COLO668 (cell line): Measurements from ENCODE around the gene DDX6.

ENCODE experiments used
- DNase-seq: peaks from one replicate; lab custom pipeline; 2025; ENCODE audit not compliant: unreplicated experiment; lab: John Stamatoyannopoulos, UW

DDX6 gene

GRCh38 chr11:118705791-118706545 lies 85.0 kb downstream of the DDX6 start:
- no peak for DNase-seq

GRCh38 chr11:118705111-118705741 lies 85.7 kb downstream of the DDX6 start:
- DNase-seq: no peak

- DNase-seq: no peak
These were observed 87.3 kb downstream of the DDX6 start for GRCh38 chr11:118703563-118704106.

- no peak for DNase-seq
These were observed 91.3 kb downstream of the DDX6 start for GRCh38 chr11:118699506-118700220.
